Mesodermal cell (in vitro differentiated cells): ENCODE data around the gene FCRL5.

Experiments
- H3K27ac ChIP-seq: 2 replicates; pipeline ENCODE4 v1.7.0; 2013; ENCODE audit warnings: mild to moderate bottlenecking, low read depth, low read length, moderate library complexity; ENCODE audit not compliant: severe bottlenecking
- H3K36me3 ChIP-seq: 2 replicates; pipeline ENCODE4 v1.7.1; 2013; ENCODE audit warnings: mild to moderate bottlenecking, low read length, moderate library complexity; ENCODE audit not compliant: control insufficient read depth, insufficient read depth
- H3K4me1 ChIP-seq: one replicate; pipeline ENCODE4 v1.7.1; 2013; ENCODE audit warnings: mild to moderate bottlenecking, low read length; ENCODE audit not compliant: insufficient read depth, control insufficient read depth, poor library complexity, severe bottlenecking
- H3K4me3 ChIP-seq: 2 replicates; pipeline ENCODE4 v1.7.0; 2013; ENCODE audit warnings: low read length, control low read depth, mild to moderate bottlenecking; ENCODE audit not compliant: insufficient read depth, poor library complexity, severe bottlenecking; ENCODE audit errors: extremely low read depth
- H3K9me3 ChIP-seq: 2 replicates; pipeline ENCODE4 v1.7.1; 2013; ENCODE audit warnings: mild to moderate bottlenecking, low read length, moderate library complexity; ENCODE audit not compliant: control insufficient read depth
- WGBS, 2 experiments: methylation state at CpG; one replicate each; pipeline ENCODE4 v1.1.5; 2013; ENCODE audit warnings: missing lambda C conversion rate in 2 of 2; ENCODE audit not compliant: insufficient coverage in 2 of 2; 5-methylcytosine and 5-hydroxymethylcytosine counted together

FCRL5 gene

GRCh38 chr1:157523774-157524493 is 28.4 kb downstream of the FCRL5 start:
- 100% methylated on average over 1 to 2 of the region's 5 CpGs for WGBS, 2 experiments
- H3K4me3 ChIP-seq = no peak overlapping the region
- no peak overlapping the region for H3K27ac ChIP-seq
- H3K9me3 ChIP-seq = no peaks in the 10 kb centered on the region
- H3K4me1 ChIP-seq = no peaks in the 10 kb centered on the region
- H3K36me3 ChIP-seq = no peaks in the 10 kb centered on the region

GRCh38 chr1:157521056-157521455 is 31.3 kb downstream of the FCRL5 start:
- H3K4me1 ChIP-seq = no peaks in the 10 kb centered on the region
- H3K27ac ChIP-seq = no peak overlapping the region
- no peaks in the 10 kb centered on the region for H3K9me3 ChIP-seq
- H3K36me3 ChIP-seq = no peaks in the 10 kb centered on the region
- H3K4me3 ChIP-seq = no peak overlapping the region
- WGBS, 2 experiments = 91 to 92% methylated on average over 7 of the region's 10 CpGs

GRCh38 chr1:157520386-157520935 is 31.9 kb downstream of the FCRL5 start:
- H3K36me3 ChIP-seq = no peaks in the 10 kb centered on the region
- no peak overlapping the region for H3K27ac ChIP-seq

DNA sequence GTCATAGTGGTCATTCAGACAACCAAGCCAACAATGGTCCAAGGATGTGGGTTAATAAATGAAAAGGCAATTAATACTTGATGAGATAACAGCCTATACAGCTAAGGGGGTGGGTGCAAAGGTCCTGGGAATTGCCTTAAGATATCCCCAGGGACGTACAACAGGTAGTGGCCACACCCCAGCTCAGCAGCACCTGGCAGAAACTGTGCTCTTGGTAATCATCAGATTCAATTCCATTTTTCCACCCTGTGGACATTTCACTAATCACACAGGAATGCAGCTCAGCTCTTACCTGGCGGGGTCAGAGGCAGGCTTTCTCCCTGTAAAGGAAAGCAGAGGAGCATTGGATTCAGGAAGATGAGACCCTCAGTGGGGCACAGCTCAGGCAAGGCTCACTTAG is 32.9 kb downstream of the FCRL5 start:
- H3K4me3 ChIP-seq = no peak overlapping the region
- WGBS, 2 experiments = 90 to 100% methylated on average over 1 of the region's 2 CpGs
- no peak overlapping the region for H3K27ac ChIP-seq
- no peaks in the 10 kb centered on the region for H3K9me3 ChIP-seq
- H3K4me1 ChIP-seq = no peaks in the 10 kb centered on the region
- H3K36me3 ChIP-seq = no peaks in the 10 kb centered on the region

More at GRCh38 chr1:157520386-157520935, 31.9 kb downstream of the FCRL5 start:
- 95 to 96% methylated on average over 20 of the region's 20 CpGs for WGBS, 2 experiments
- Histone ChIP-seq H3K9me3 (no peaks in the 10 kb centered on the region), H3K4me1 (no peaks in the 10 kb centered on the region), H3K4me3 (no peak overlapping the region)

DNA sequence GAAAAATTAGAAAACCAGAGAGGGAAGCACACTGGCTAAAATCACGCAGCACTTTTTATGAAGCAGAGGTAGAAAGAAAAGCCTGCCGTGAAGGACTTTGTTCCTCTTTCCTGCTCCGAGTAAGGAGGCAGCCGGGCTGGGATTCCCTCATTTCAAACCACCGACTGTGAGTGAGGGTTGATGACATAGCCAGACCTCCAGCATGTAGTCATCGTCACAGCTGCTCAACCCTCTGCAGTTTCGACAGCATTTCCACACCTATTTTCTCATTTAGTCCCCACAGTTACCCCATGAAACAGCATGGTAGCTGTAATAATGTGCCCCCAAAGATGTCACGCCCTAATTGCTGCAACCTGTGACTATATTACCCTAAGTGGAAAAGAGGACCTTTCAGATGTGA is 35.3 kb downstream of the FCRL5 start:
- Histone ChIP-seq H3K36me3 (no peaks in the 10 kb centered on the region), H3K4me3 (no peak overlapping the region), H3K27ac (no peak overlapping the region), H3K9me3 (no peaks in the 10 kb centered on the region), H3K4me1 (no peaks in the 10 kb centered on the region)
- WGBS, 2 experiments = 86 to 94% methylated on average over 2 to 6 of the region's 8 CpGs

GRCh38 chr1:157515709-157516108 is 36.6 kb downstream of the FCRL5 start:
- no peaks in the 10 kb centered on the region for H3K36me3 ChIP-seq
- no peaks in the 10 kb centered on the region for H3K4me1 ChIP-seq
- no peak overlapping the region for H3K27ac ChIP-seq
- no peak overlapping the region for H3K4me3 ChIP-seq
- WGBS, 2 experiments = 90 to 91% methylated on average over 5 to 7 of the region's 7 CpGs
- no peaks in the 10 kb centered on the region for H3K9me3 ChIP-seq

DNA sequence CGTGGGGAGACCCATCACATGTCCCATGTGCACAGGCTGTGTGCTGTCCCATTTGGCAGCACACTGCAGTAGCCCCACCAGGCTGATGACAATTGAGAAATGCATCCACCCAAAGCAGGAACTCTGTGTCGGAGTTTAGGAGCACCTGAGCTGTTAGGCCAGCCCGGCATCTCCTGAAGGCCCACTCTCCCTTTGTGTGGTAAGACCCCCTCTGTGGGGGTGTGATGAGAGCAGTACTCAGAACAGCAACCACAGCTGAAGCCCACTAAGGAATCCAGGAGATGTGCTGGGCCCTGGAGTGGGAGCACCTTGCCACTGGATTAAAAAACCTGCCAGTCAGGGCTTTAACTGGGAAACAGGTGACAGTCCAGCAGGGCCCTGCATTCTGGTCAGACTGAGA is 37.2 kb downstream of the FCRL5 start:
- no peak overlapping the region for H3K4me3 ChIP-seq
- H3K4me1 ChIP-seq = no peaks in the 10 kb centered on the region
- 81 to 94% methylated on average over 3 of the region's 3 CpGs for WGBS, 2 experiments
- H3K27ac ChIP-seq = no peak overlapping the region
- H3K9me3 ChIP-seq = no peaks in the 10 kb centered on the region
- no peaks in the 10 kb centered on the region for H3K36me3 ChIP-seq

DNA sequence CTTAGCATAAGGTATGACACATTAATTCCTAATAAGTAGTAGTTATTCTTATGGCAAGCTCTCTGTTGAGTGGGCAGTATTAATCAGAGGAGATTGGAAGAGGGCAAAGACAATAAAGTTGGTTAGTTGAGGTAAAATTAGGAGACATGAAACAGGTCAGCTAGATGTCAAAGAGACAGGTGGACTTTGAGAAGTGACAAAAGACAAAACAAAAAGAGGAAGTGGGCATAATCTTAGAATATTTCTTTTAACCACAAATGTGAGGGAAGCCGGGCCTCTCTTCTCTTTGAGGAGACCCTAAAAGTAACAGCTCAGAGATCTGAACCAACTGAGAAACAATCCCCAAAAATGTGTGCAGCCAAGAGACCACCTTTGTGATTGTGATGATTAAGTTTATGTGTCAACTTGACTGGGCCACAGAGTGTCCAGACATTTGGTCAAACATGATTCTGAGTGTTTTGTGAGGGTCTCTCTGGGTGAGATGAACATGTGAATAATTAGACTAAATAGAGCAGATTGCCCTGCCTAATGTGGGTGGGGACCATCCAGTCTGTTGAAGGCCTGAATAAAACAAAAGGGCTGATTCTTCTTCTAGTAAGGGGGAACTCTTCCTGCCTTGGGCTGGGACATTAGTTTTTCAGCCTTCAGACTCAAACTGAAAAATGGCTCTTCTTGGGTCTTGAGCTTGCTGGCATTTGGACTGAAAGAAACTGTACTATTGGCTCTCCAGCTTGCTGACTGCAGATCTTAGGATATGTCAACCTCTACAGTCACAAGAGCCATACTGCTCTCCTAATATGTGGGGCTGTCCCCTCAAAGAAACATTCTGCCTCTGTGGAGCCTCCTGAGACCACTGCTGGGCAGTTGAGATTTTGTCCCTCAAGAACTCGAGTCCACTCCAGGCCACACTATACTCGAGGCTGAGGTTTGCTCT is 40.0 kb downstream of the FCRL5 start:
- Histone ChIP-seq H3K4me1 (no peaks in the 10 kb centered on the region), H3K36me3 (no peaks in the 10 kb centered on the region)
- 89 to 90% methylated on average over 2 to 3 of the region's 3 CpGs for WGBS, 2 experiments

GRCh38 chr1:157509546-157510232 is 42.6 kb downstream of the FCRL5 start:
- H3K36me3 ChIP-seq = no peaks in the 10 kb centered on the region
- H3K4me3 ChIP-seq = no peak overlapping the region
- H3K27ac ChIP-seq = no peak overlapping the region
- 81 to 91% methylated on average over 5 to 6 of the region's 9 CpGs for WGBS, 2 experiments
- no peaks in the 10 kb centered on the region for H3K4me1 ChIP-seq
- no peaks in the 10 kb centered on the region for H3K9me3 ChIP-seq

More for the DNA sequence above, 40.0 kb downstream of the FCRL5 start:
- Histone ChIP-seq H3K4me3 (no peak overlapping the region), H3K9me3 (no peaks in the 10 kb centered on the region), H3K27ac (no peak overlapping the region)

GRCh38 chr1:157505481-157506272 is 46.6 kb downstream of the FCRL5 start:
- H3K9me3 ChIP-seq = no peaks in the 10 kb centered on the region
- no peaks in the 10 kb centered on the region for H3K36me3 ChIP-seq
- 58 to 64% methylated on average over 11 of the region's 13 CpGs for WGBS, 2 experiments
- no peak overlapping the region for H3K4me3 ChIP-seq
- H3K4me1 ChIP-seq = no peaks in the 10 kb centered on the region
- H3K27ac ChIP-seq = no peak overlapping the region
